Fibroblast of lung (primary cell): Measurements from ENCODE around the gene CEACAM8. TPM values are rescaled to one million over a fixed set of nuclear protein-coding genes. Genes with fewer than 3 reads are reported as not detected.
"Not testable (repeated sequence)": the region's sequence is repeated elsewhere in the genome, so short reads cannot be mapped to it uniquely, and the experiment has no call there.

Experiments used
- DNase-seq, 2 donors: peaks; one replicate each; pipeline versions ENCODE4 v3.0.0 to v3.0.0-alpha.2; 2010; ENCODE audit warnings: low read depth in 2 of 2
- H2AFZ ChIP-seq: 2 replicates; pipeline ENCODE4 v1.5.1; 2012; ENCODE audit warnings: low read length, control low read depth, inconsistent platforms
- H3K27ac ChIP-seq: 2 replicates; pipeline ENCODE4 v1.5.1; 2011; ENCODE audit warnings: low read length, control low read depth; ENCODE audit not compliant: insufficient read depth
- H3K27me3 ChIP-seq: 2 replicates; pipeline ENCODE4 v1.5.1; 2011; ENCODE audit warnings: mild to moderate bottlenecking, low read length; ENCODE audit not compliant: control insufficient read depth, insufficient read depth
- H3K36me3 ChIP-seq: 2 replicates; pipeline ENCODE4 v1.5.1; 2011; ENCODE audit warnings: low read length; ENCODE audit not compliant: control insufficient read depth, insufficient read depth
- H3K4me1 ChIP-seq: 2 replicates; pipeline ENCODE4 v1.5.1; 2011; ENCODE audit warnings: low read length; ENCODE audit not compliant: control insufficient read depth, insufficient read depth; ENCODE audit errors: extremely low read depth
- H3K4me2 ChIP-seq: 2 replicates; pipeline ENCODE4 v1.5.1; 2011; ENCODE audit warnings: low read length, control low read depth; ENCODE audit not compliant: insufficient read depth; ENCODE audit errors: extremely low read depth
- H3K4me3 ChIP-seq, 4 experiments: fragments of 200-600 bp in 1 of 4; sonication (generic) in 1 of 4; replicated peaks in 1 of 4; 2 replicates each; pipeline ENCODE4 v1.5.1; 2011 to 2016; ENCODE audit warnings: low read length in 4 of 4, low read depth in 3 of 4, mild to moderate bottlenecking in 3 of 4, control low read depth in 2 of 4, inconsistent platforms in 1 of 4, mixed read lengths in 1 of 4; ENCODE audit not compliant: insufficient read depth in 1 of 4; ENCODE audit errors: control extremely low read depth in 1 of 4
- H3K79me2 ChIP-seq: 2 replicates; pipeline ENCODE4 v1.5.1; 2012; ENCODE audit warnings: mild to moderate bottlenecking, low read length, inconsistent platforms; ENCODE audit not compliant: control insufficient read depth, insufficient read depth
- H3K9ac ChIP-seq: 2 replicates; pipeline ENCODE4 v1.5.1; 2011; ENCODE audit warnings: mild to moderate bottlenecking, low read length, control low read depth; ENCODE audit not compliant: insufficient read depth
- H3K9me3 ChIP-seq: 2 replicates; pipeline ENCODE4 v1.5.1; 2012; ENCODE audit warnings: low read depth, low read length; ENCODE audit not compliant: control insufficient read depth, insufficient read depth
- H4K20me1 ChIP-seq: 2 replicates; pipeline ENCODE4 v1.5.1; 2011; ENCODE audit warnings: low read length; ENCODE audit not compliant: control insufficient read depth, insufficient read depth; ENCODE audit errors: extremely low read depth
- EZH2 ChIP-seq: IDR thresholded peaks from 2 replicates; pipeline ENCODE4 v1.5.1; 2012; ENCODE audit warnings: low read length, control low read depth, mild to moderate bottlenecking; ENCODE audit errors: missing control alignments
- polyA plus RNA-seq, 2 donors: library from polyadenylated mRNA; depleted of rRNA in 1 of 2; stranded (reverse) in 1 of 2; unstranded in 1 of 2; fragments of >200 nt; gene quantifications; 2 replicates each; pipeline ENCODE4 v1.2.1, GENCODE V29; 2011 to 2012; ENCODE audit warnings: missing spikeins in 1 of 2
- total RNA-seq: library from RNA; depleted of rRNA; stranded (reverse); fragments of >200 nt; gene quantifications from 2 replicates; pipeline ENCODE4 v1.2.1, GENCODE V29; 2014
- TF ChIP-seq, protein P1 (sequence below), 2 donors: IDR thresholded peaks in 1 of 2; conservative IDR thresholded peaks in 1 of 2; 1 replicate in 1 of 2; 2 replicates in 1 of 2; pipeline ENCODE4 v1.5.1; 2011 to 2012; ENCODE audit warnings: low read length in 2 of 2, control low read depth in 1 of 2, inconsistent platforms in 1 of 2, low read depth in 1 of 2, mild to moderate bottlenecking in 1 of 2

CEACAM8 gene
- total and polyA plus RNA-seq, 2 donors (not counting 1 experiment from before 2014, with no cell fraction given) = not detected

DNA sequence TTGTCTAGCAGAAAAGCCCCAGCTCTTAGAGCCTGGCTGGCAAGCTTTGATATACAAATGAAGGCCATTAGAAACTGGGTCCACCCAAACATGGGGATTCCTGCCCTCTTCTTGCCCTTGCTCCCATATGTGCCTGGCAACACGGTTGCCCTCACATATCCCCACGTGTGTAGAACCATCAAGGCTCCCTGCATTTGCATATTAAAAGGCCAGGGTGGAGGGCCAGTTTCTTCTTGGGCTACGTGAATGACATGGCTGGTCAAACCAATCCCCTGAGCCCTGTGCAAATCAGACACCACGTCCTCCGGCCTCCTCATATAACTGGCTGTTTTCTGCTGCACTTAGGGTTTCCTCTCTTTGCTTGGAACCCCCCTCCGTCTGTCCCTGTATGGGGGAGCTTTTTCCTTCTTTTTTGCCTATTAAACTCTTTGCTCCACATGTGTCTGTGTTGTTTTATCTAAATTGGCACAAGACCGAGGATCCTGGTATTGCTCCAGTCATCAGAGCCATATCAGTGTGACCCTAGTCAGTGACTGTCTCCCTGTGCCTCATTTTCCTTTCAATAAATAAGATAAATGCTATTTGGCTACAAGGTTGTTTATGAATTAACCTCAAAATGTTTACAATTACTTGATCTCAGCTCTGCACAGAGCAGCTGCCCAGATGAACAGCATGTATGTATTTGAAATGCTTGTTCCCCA lies 36.1 kb downstream of the CEACAM8 start:
- H3K36me3 ChIP-seq = no peaks in the 10 kb centered on the region
- H3K4me1 ChIP-seq = no peaks in the 10 kb centered on the region
- no peak overlapping the region for H3K27ac ChIP-seq
- H3K4me3 ChIP-seq = no peak overlapping the region
- H3K27me3 ChIP-seq = peaks cover 26% of the 10 kb centered on the region
- TF ChIP-seq EZH2 = no peak
- TF ChIP-seq, protein P1, sequence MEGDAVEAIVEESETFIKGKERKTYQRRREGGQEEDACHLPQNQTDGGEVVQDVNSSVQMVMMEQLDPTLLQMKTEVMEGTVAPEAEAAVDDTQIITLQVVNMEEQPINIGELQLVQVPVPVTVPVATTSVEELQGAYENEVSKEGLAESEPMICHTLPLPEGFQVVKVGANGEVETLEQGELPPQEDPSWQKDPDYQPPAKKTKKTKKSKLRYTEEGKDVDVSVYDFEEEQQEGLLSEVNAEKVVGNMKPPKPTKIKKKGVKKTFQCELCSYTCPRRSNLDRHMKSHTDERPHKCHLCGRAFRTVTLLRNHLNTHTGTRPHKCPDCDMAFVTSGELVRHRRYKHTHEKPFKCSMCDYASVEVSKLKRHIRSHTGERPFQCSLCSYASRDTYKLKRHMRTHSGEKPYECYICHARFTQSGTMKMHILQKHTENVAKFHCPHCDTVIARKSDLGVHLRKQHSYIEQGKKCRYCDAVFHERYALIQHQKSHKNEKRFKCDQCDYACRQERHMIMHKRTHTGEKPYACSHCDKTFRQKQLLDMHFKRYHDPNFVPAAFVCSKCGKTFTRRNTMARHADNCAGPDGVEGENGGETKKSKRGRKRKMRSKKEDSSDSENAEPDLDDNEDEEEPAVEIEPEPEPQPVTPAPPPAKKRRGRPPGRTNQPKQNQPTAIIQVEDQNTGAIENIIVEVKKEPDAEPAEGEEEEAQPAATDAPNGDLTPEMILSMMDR (conservative IDR thresholded peaks at IDR 0.05 in 1 of 2, IDR thresholded peaks at IDR 0.05 in 1 of 2; ENCODE audit: low read depth in 1 of 2, low read length in 2 of 2) = no peak
- no peak for DNase-seq
- no peaks in the 10 kb centered on the region for H3K9me3 ChIP-seq
- H3K79me2 ChIP-seq = no peaks in the 10 kb centered on the region
- no peak overlapping the region for H3K9ac ChIP-seq
- H2AFZ ChIP-seq = no peak overlapping the region
- no peaks in the 10 kb centered on the region for H4K20me1 ChIP-seq
- no peak overlapping the region for H3K4me2 ChIP-seq

DNA sequence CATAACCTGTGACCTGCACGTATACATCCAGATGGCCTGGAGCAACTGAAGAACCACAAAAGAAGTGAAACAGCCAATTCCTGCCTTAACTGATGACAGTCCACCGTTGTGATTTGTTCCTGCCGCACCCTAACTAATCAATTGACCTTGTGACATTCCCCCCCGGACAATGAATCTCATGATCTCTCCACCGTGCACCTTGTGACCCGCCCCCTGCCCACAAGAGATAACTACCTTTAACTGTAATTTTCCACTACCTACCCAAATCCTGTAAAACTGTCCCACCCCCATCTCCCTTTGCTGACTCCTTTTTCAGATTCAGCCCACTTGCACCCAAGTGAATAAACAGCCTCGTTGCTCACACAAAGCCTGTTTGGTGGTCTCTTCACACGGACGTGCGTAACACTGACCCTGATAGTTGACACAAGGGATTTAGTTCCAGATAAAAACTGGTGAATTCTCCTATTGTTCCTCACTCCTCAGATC lies 37.3 kb downstream of the CEACAM8 start:
- H3K4me3 ChIP-seq, H3K36me3 ChIP-seq, H2AFZ ChIP-seq, H3K4me2 ChIP-seq, DNase-seq, H3K4me1 ChIP-seq, H3K9me3 ChIP-seq, H3K79me2 ChIP-seq, H3K27ac ChIP-seq, H4K20me1 ChIP-seq, H3K9ac ChIP-seq: not testable (repeated sequence)
- peaks cover 26% of the 10 kb centered on the region for H3K27me3 ChIP-seq

DNA sequence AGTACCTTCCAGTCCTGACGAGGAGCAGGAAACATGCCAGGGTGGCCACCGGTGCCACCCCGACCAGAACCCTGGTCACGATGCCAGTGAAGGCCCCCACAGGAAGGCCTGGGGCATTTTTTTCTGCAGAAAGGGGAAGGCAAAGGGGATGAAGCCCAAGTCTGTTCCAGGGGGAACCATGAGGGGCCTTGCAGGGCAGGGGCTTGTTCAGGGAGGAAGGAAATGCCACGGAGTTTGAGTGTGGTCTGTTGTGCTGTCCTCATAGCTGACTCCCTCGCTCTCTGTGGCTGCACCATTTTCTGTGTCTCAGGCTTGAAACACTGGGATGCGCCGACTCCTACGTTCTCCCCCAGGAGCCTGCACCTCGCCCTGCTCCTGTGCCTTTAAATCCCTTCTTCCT lies 38.9 kb downstream of the CEACAM8 start:
- DNase-seq = no peak
- Histone ChIP-seq H3K4me3 (no peak overlapping the region), H4K20me1 (no peaks in the 10 kb centered on the region), H3K9me3 (no peaks in the 10 kb centered on the region), H3K79me2 (no peaks in the 10 kb centered on the region), H3K4me2 (no peak overlapping the region), H3K9ac (no peak overlapping the region), H3K27ac (no peak overlapping the region), H2AFZ (no peak overlapping the region), H3K27me3 (peaks cover 22% of the 10 kb centered on the region), H3K4me1 (no peaks in the 10 kb centered on the region), H3K36me3 (no peaks in the 10 kb centered on the region)
- no peak for TF ChIP-seq EZH2
- TF ChIP-seq, protein P1 (conservative IDR thresholded peaks at IDR 0.05 in 1 of 2, IDR thresholded peaks at IDR 0.05 in 1 of 2; ENCODE audit: low read depth in 1 of 2, low read length in 2 of 2) = no peak
